ENCODE measurements around the gene FARP1.

DNA sequence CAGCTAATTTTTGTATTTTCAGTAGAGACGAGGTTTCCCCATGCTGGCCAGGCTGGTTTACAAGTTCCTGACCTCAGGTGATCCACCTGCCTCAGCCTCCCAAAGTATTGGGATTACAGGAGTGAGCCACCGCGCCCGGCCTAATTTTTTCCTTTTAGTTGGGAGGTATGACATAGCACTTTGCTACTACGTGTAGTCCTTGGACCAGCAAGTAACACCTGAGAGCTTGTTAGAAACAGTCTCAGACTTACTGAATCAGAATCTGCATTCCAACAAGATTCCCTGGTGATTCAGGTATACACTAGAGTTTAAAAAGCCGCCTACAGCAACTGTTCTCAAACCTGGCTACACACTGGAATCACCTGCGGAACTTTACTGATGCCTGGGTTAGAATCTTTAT is 1.8 kb upstream of the FARP1 start:
- TF ChIP-seq RAD21 (IDR thresholded peaks at IDR 0.05; ENCODE audit: insufficient read depth, low read depth, low read length) = no peak
- TF ChIP-seq, protein P1, sequence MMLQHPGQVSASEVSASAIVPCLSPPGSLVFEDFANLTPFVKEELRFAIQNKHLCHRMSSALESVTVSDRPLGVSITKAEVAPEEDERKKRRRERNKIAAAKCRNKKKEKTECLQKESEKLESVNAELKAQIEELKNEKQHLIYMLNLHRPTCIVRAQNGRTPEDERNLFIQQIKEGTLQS (IDR thresholded peaks at IDR 0.05; ENCODE audit: borderline replicate concordance, extremely low read depth, low read depth, low read length) = no peak
- TF ChIP-seq, protein P2, sequence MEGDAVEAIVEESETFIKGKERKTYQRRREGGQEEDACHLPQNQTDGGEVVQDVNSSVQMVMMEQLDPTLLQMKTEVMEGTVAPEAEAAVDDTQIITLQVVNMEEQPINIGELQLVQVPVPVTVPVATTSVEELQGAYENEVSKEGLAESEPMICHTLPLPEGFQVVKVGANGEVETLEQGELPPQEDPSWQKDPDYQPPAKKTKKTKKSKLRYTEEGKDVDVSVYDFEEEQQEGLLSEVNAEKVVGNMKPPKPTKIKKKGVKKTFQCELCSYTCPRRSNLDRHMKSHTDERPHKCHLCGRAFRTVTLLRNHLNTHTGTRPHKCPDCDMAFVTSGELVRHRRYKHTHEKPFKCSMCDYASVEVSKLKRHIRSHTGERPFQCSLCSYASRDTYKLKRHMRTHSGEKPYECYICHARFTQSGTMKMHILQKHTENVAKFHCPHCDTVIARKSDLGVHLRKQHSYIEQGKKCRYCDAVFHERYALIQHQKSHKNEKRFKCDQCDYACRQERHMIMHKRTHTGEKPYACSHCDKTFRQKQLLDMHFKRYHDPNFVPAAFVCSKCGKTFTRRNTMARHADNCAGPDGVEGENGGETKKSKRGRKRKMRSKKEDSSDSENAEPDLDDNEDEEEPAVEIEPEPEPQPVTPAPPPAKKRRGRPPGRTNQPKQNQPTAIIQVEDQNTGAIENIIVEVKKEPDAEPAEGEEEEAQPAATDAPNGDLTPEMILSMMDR (IDR thresholded peaks at IDR 0.05 in 2 of 3, conservative IDR thresholded peaks at IDR 0.05 in 1 of 3; ENCODE audit: control insufficient read depth in 2 of 3, extremely low read depth in 1 of 3, insufficient read depth in 1 of 3, low read depth in 3 of 3, low read length in 3 of 3) = no peak
- no peak for TF ChIP-seq EP300 (IDR thresholded peaks at IDR 0.05; ENCODE audit: borderline replicate concordance in 1 of 2, control insufficient read depth in 1 of 2, low read depth in 2 of 2, low read length in 2 of 2)
- TF ChIP-seq TAF1 (IDR thresholded peaks at IDR 0.05; ENCODE audit: borderline replicate concordance, low read depth, low read length) = no peak
- no peak for TF ChIP-seq YY1 (IDR thresholded peaks at IDR 0.05; ENCODE audit: low read depth, low read length)
- no peak for TF ChIP-seq POLR2A (IDR thresholded peaks at IDR 0.05; ENCODE audit: low read depth, low read length)
